Cardiac fibroblast (primary cell): ENCODE data around the gene VAPA.
"Not testable (repeated sequence)": the region's sequence is repeated elsewhere in the genome, so short reads cannot be mapped to it uniquely, and the experiment has no call there.

ENCODE experiments used
- DNase-seq, 2 donors: peaks; one replicate each; pipeline versions ENCODE4 v3.0.0 to v3.0.0-alpha.2; 2010; ENCODE audit warnings: low read depth in 2 of 2
- H3K4me3 ChIP-seq, 2 donors: replicated peaks in 1 of 2; 1 replicate in 1 of 2; 2 replicates in 1 of 2; pipeline ENCODE4 v1.5.1; 2011; ENCODE audit warnings: low read depth in 2 of 2, low read length in 2 of 2, mild to moderate bottlenecking in 2 of 2, moderate library complexity in 1 of 2
- TF ChIP-seq, protein P1 (sequence below): IDR thresholded peaks from one replicate; pipeline ENCODE4 v1.5.1; 2011; ENCODE audit warnings: low read depth, mild to moderate bottlenecking, low read length, inconsistent platforms

VAPA gene

GRCh38 chr18:9907867-9908266 lies 5.9 kb upstream of the VAPA start:
- no peak overlapping the region for H3K4me3 ChIP-seq
- DNase-seq = no peak
- TF ChIP-seq, protein P1, sequence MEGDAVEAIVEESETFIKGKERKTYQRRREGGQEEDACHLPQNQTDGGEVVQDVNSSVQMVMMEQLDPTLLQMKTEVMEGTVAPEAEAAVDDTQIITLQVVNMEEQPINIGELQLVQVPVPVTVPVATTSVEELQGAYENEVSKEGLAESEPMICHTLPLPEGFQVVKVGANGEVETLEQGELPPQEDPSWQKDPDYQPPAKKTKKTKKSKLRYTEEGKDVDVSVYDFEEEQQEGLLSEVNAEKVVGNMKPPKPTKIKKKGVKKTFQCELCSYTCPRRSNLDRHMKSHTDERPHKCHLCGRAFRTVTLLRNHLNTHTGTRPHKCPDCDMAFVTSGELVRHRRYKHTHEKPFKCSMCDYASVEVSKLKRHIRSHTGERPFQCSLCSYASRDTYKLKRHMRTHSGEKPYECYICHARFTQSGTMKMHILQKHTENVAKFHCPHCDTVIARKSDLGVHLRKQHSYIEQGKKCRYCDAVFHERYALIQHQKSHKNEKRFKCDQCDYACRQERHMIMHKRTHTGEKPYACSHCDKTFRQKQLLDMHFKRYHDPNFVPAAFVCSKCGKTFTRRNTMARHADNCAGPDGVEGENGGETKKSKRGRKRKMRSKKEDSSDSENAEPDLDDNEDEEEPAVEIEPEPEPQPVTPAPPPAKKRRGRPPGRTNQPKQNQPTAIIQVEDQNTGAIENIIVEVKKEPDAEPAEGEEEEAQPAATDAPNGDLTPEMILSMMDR = no peak

GRCh38 chr18:9910071-9910470 lies 3.7 kb upstream of the VAPA start:
- DNase-seq = no peak
- TF ChIP-seq, protein P1 = no peak
- H3K4me3 ChIP-seq = no peak overlapping the region

DNA sequence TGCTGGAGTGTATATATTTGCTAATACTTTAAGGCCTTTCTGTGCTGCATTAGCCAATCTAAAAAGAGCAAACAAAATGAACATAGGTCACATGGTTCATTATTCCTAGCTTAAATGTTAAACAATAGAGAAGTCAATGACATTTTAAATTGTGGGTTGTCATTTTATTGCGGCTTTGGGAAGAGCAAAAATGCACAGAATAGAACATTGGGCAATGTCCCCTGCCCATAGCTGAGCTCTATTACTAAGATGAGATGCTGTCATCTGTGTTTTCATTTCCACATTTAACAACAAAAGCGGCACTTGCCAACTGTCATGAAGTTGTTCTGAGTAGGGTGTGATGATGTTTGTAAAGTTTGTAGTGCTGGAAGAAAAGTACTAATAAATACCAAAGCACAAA lies 3.2 kb upstream of the VAPA start:
- DNase-seq = no peak
- TF ChIP-seq, protein P1 = no peak

DNA sequence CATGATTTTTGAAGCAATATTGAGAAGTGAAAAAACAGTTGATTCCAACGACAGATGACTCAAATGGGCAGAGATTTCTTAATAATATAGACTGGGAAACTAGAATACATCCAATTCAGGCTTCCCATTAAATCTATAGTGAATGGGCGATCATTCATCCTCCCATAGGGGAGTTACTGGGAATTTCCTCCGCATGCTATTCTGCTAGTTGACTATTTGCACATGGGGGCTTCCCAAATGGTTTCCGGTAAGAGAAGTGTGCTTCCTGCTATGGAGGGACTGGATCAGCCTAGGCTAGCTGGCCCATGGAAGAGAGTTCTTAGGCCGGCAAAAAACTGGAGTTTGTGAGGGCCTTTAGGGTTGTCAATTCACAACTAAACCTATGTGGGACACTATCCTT lies 2.6 kb upstream of the VAPA start:
- H3K4me3 ChIP-seq = no peak overlapping the region
- TF ChIP-seq, protein P1 = no peak
- no peak for DNase-seq

More for the DNA sequence above, 3.2 kb upstream of the VAPA start:
- no peak overlapping the region for H3K4me3 ChIP-seq

GRCh38 chr18:9912285-9912684 lies 1.5 kb upstream of the VAPA start:
- not testable (repeated sequence) for DNase-seq, H3K4me3 ChIP-seq

DNA sequence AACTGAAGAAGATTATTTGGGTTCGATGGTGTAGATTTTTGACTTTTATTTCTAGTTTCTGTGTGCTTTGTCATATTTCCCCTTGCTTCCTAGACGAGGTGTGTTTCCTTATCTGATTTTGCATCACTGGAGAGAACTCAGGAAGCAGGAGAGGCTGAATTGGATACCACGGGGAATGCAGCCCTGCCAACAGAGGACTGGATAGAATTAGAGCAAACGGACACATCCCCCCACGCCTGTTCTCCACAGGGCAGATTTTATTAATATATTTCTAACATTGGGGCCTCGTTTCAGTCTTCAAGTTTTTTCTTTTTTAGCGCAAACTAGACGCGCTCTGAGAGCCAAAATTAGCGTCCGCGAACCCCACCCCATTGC lies 678 bp upstream of the VAPA start:
- TF ChIP-seq, protein P1 = no peak
- peak overlapping the region; percentile 82 to 91 for H3K4me3 ChIP-seq
- DNase-seq = no peak

- TF ChIP-seq, protein P1 = no peak
- peak overlapping the region; percentile 82 to 91 for H3K4me3 ChIP-seq
- no peak for DNase-seq
Observed at GRCh38 chr18:9914334-9914583, 443 bp downstream of the VAPA start.
